H9 (cell line): ENCODE results near the gene EEF2K. TPM values are rescaled to one million over a fixed set of nuclear protein-coding genes. Genes with fewer than 3 reads are reported as not detected.

Experiments
- DNase-seq: peaks from one replicate; pipeline ENCODE4 v3.0.0-alpha.2; 2017
- H2AFZ ChIP-seq: one replicate; pipeline ENCODE4 v1.6.1; 2013; ENCODE audit warnings: mild to moderate bottlenecking, low read length, control low read depth, moderate library complexity
- H2AK5ac ChIP-seq: 2 replicates; pipeline ENCODE4 v1.6.1; 2013; ENCODE audit warnings: low read length, control low read depth, mixed read lengths; ENCODE audit not compliant: insufficient read length
- H2BK120ac ChIP-seq: one replicate; pipeline ENCODE4 v1.6.1; 2013; ENCODE audit warnings: low read depth, mild to moderate bottlenecking, low read length, control low read depth, inconsistent platforms; ENCODE audit not compliant: poor library complexity, severe bottlenecking
- H2BK12ac ChIP-seq: 2 replicates; pipeline ENCODE4 v1.6.1; 2013; ENCODE audit warnings: low read length, control low read depth, mixed read lengths, low read depth; ENCODE audit not compliant: insufficient read length
- H2BK15ac ChIP-seq: 2 replicates; pipeline ENCODE4 v1.6.1; 2013; ENCODE audit warnings: low read depth, low read length, control low read depth
- H2BK20ac ChIP-seq: one replicate; pipeline ENCODE4 v1.6.1; 2013; ENCODE audit warnings: low read depth, mild to moderate bottlenecking, low read length, control low read depth, inconsistent platforms; ENCODE audit not compliant: poor library complexity, severe bottlenecking
- H2BK5ac ChIP-seq: 2 replicates; pipeline ENCODE4 v1.6.1; 2013; ENCODE audit warnings: low read length, control low read depth, mixed read lengths; ENCODE audit not compliant: insufficient read length
- H3K14ac ChIP-seq: 2 replicates; pipeline ENCODE4 v1.6.1; 2013; ENCODE audit warnings: low read length, control low read depth; ENCODE audit not compliant: insufficient read depth
- H3K18ac ChIP-seq: 2 replicates; pipeline ENCODE4 v1.6.1; 2013; ENCODE audit warnings: low read depth, mild to moderate bottlenecking, mixed read lengths, low read length, control low read depth; ENCODE audit not compliant: insufficient read length
- H3K23ac ChIP-seq: 2 replicates; pipeline ENCODE4 v1.6.1; 2013; ENCODE audit warnings: low read length, control low read depth, mixed read lengths, low read depth; ENCODE audit not compliant: insufficient read length
- H3K23me2 ChIP-seq: 2 replicates; pipeline ENCODE4 v1.6.1; 2013; ENCODE audit warnings: low read depth, mild to moderate bottlenecking, mixed read lengths, low read length, control low read depth; ENCODE audit not compliant: insufficient read length, poor library complexity, severe bottlenecking
- H3K27ac ChIP-seq: 2 replicates; pipeline ENCODE4 v1.5.1; 2013; ENCODE audit warnings: low read length, control low read depth, mixed read lengths, low read depth; ENCODE audit not compliant: insufficient read length
- H3K27me3 ChIP-seq: 2 replicates; pipeline ENCODE4 v1.6.1; 2013; ENCODE audit warnings: low read length, control low read depth, inconsistent platforms; ENCODE audit not compliant: insufficient read depth
- H3K4ac ChIP-seq: 2 replicates; pipeline ENCODE4 v1.6.1; 2013; ENCODE audit warnings: low read depth, mild to moderate bottlenecking, control low read depth, inconsistent platforms, low read length, moderate library complexity
- H3K4me1 ChIP-seq: 2 replicates; pipeline ENCODE4 v1.6.1; 2013; ENCODE audit warnings: low read length, control low read depth, inconsistent platforms; ENCODE audit not compliant: insufficient read depth
- H3K4me2 ChIP-seq: 2 replicates; pipeline ENCODE4 v1.6.1; 2013; ENCODE audit warnings: low read length, control low read depth, mixed read lengths; ENCODE audit not compliant: insufficient read length, insufficient read depth
- H3K56ac ChIP-seq: 2 replicates; pipeline ENCODE4 v1.6.1; 2013; ENCODE audit warnings: low read depth, mild to moderate bottlenecking, mixed read lengths, low read length, control low read depth; ENCODE audit not compliant: insufficient read length
- H3K79me1 ChIP-seq: 2 replicates; pipeline ENCODE4 v1.6.1; 2013; ENCODE audit warnings: low read depth, mild to moderate bottlenecking, moderate library complexity, low read length, control low read depth, inconsistent platforms; ENCODE audit not compliant: insufficient read depth, poor library complexity, severe bottlenecking
- H3K79me2 ChIP-seq: 2 replicates; pipeline ENCODE4 v1.6.1; 2013; ENCODE audit warnings: low read length, control low read depth, inconsistent platforms; ENCODE audit not compliant: insufficient read depth
- H3K9ac ChIP-seq: 2 replicates; pipeline ENCODE4 v1.6.1; 2013; ENCODE audit warnings: low read length, control low read depth, mixed read lengths; ENCODE audit not compliant: insufficient read length; ENCODE audit errors: extremely low read depth
- H3K9me3 ChIP-seq: one replicate; pipeline ENCODE4 v1.6.1; 2013; ENCODE audit warnings: low read depth, low read length, inconsistent platforms; ENCODE audit not compliant: control insufficient read depth
- H3T11ph ChIP-seq: one replicate; pipeline ENCODE4 v1.6.1; 2013; ENCODE audit warnings: mild to moderate bottlenecking, low read length, control low read depth, inconsistent platforms
- H4K20me1 ChIP-seq: one replicate; pipeline ENCODE4 v1.6.1; 2013; ENCODE audit not compliant: control insufficient read depth, insufficient read length, insufficient read depth
- H4K5ac ChIP-seq: 2 replicates; pipeline ENCODE4 v1.6.1; 2013; ENCODE audit warnings: low read depth, mild to moderate bottlenecking, mixed read lengths, low read length, control low read depth; ENCODE audit not compliant: insufficient read length
- H4K8ac ChIP-seq: replicated peaks from 2 replicates; pipeline ENCODE4 v1.6.1; 2013; ENCODE audit warnings: low read length, control low read depth, mixed read lengths, low read depth; ENCODE audit not compliant: insufficient read length
- H4K91ac ChIP-seq: 2 replicates; pipeline ENCODE4 v1.6.1; 2013; ENCODE audit warnings: low read depth, mild to moderate bottlenecking, moderate library complexity, mixed read lengths, low read length, control low read depth; ENCODE audit not compliant: insufficient read length
- H3K27ac Mint-ChIP-seq, 3 experiments: 2 replicates in 2 of 3; 3 replicates in 1 of 3; pipeline ENCODE4 v1.8.0; 2020 to 2021; ENCODE audit warnings: mixed read lengths in 3 of 3, mild to moderate bottlenecking in 1 of 3, moderate library complexity in 1 of 3
- H3K27me3 Mint-ChIP-seq: 2 replicates; pipeline ENCODE4 v1.8.0; 2021; ENCODE audit warnings: low read depth, mild to moderate bottlenecking, moderate library complexity, mixed read lengths
- H3K36me3 Mint-ChIP-seq, 3 experiments: 2 replicates in 2 of 3; 3 replicates in 1 of 3; pipeline ENCODE4 v1.8.0; 2020 to 2021; ENCODE audit warnings: low read depth in 3 of 3, mixed read lengths in 3 of 3; ENCODE audit not compliant: insufficient read depth in 1 of 3
- H3K4me1 Mint-ChIP-seq, 2 experiments: 2 replicates each; pipeline ENCODE4 v1.8.0; 2020; ENCODE audit warnings: mixed read lengths in 2 of 2
- H3K4me3 Mint-ChIP-seq, 2 experiments: 2 replicates in 1 of 2; 3 replicates in 1 of 2; pipeline ENCODE4 v1.8.0; 2020 to 2021; ENCODE audit warnings: mild to moderate bottlenecking in 2 of 2, mixed read lengths in 2 of 2, moderate library complexity in 1 of 2
- H3K9me3 Mint-ChIP-seq, 2 experiments: 2 replicates in 1 of 2; 3 replicates in 1 of 2; pipeline ENCODE4 v1.8.0; 2020; ENCODE audit warnings: mild to moderate bottlenecking in 2 of 2, mixed read lengths in 2 of 2, moderate library complexity in 1 of 2
- WGBS: extraction: QIAGEN DNeasy Blood & Tissue Kit; methylation state at CpG from one replicate; pipeline ENCODE4 v1.1.7; 2013; ENCODE audit warnings: missing lambda C conversion rate, low lambda C conversion rate, mixed read lengths; ENCODE audit not compliant: insufficient read length; ENCODE audit errors: extremely low coverage; 5-methylcytosine and 5-hydroxymethylcytosine counted together
- total RNA-seq: library from RNA; stranded (reverse); gene quantifications from 2 replicates; pipeline ENCODE4 v1.2.1, GENCODE V29; 2021
- TF ChIP-seq, protein P1 (sequence below): fragments of 200-600 bp; sonication (generic); conservative IDR thresholded peaks from 3 replicates; pipeline ENCODE4 v1.8.0; 2021; ENCODE audit warnings: antibody characterized with exemption, mild to moderate bottlenecking

The EEF2K gene
- total RNA-seq, 1 experiment from 2014 or later, result 20.7 TPM

DNA sequence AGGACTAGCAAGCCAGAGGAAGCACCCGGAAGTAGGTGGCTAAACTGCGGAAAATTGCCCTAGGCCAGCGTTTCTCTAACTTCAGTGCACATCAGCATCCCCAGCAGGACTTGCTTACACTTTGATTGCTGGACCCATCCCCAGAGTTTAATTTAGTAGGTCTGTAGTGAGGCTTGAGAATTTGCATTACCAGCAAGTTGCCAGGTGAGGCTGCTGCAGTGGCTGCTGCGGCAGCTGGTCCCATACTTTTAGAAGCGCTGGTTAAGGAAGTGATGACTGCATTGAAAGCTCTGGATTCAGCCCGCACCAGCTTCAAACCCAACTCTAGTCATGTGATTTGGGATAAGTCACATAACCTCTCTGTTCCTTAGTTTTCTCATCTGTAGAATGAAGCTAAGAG, 4.2 kb downstream of the EEF2K start:
- peaks cover 0 to 6% of the 10 kb centered on the region in 2 experiments; a peak in 3 of 5 replicates for H3K9me3 Mint-ChIP-seq
- Histone ChIP-seq H3K27me3 (no peaks in the 10 kb centered on the region), H2BK12ac (no peak overlapping the region), H3K18ac (no peak overlapping the region), H4K20me1 (no peaks in the 10 kb centered on the region), H3K4ac (no peak overlapping the region), H2BK120ac (no peak overlapping the region), H2BK20ac (no peak overlapping the region), H2AK5ac (no peak overlapping the region), H3K4me2 (no peak overlapping the region), H2AFZ (no peak overlapping the region), H2BK5ac (no peak overlapping the region), H3K23ac (no peak overlapping the region), H3K56ac (no peak overlapping the region), H3K23me2 (peaks cover 14% of the 10 kb centered on the region), H3K14ac (no peak overlapping the region), H3K9ac (no peak overlapping the region), H4K5ac (no peak overlapping the region), H2BK15ac (no peak overlapping the region), H4K91ac (no peak overlapping the region), H4K8ac (no peak overlapping the region), H3K79me1 (peaks cover 8% of the 10 kb centered on the region), H3K4me1 (peaks cover 5% of the 10 kb centered on the region; the same call in 1 of the 2 replicates), H3K79me2 (peaks cover 9% of the 10 kb centered on the region; the same call in 1 of the 2 replicates), H3K27ac (no peak overlapping the region), H3T11ph (no peak overlapping the region), H3K9me3 (no peaks in the 10 kb centered on the region)
- H3K27me3 Mint-ChIP-seq, result no peaks in the 10 kb centered on the region
- peaks cover 11 to 41% (median 27%) of the 10 kb centered on the region in 3 experiments; a peak in 6 of 7 replicates for H3K36me3 Mint-ChIP-seq
- no peak for DNase-seq
- H3K4me1 Mint-ChIP-seq, result peaks cover 17 to 20% of the 10 kb centered on the region in 2 experiments
- H3K4me3 Mint-ChIP-seq, result no peak overlapping the region; a peak in 1 of 5 replicates
- H3K27ac Mint-ChIP-seq, result peak overlapping the region in 1 of 3 experiments; percentile 57; a peak in 2 of 7 replicates
- TF ChIP-seq, protein P1, sequence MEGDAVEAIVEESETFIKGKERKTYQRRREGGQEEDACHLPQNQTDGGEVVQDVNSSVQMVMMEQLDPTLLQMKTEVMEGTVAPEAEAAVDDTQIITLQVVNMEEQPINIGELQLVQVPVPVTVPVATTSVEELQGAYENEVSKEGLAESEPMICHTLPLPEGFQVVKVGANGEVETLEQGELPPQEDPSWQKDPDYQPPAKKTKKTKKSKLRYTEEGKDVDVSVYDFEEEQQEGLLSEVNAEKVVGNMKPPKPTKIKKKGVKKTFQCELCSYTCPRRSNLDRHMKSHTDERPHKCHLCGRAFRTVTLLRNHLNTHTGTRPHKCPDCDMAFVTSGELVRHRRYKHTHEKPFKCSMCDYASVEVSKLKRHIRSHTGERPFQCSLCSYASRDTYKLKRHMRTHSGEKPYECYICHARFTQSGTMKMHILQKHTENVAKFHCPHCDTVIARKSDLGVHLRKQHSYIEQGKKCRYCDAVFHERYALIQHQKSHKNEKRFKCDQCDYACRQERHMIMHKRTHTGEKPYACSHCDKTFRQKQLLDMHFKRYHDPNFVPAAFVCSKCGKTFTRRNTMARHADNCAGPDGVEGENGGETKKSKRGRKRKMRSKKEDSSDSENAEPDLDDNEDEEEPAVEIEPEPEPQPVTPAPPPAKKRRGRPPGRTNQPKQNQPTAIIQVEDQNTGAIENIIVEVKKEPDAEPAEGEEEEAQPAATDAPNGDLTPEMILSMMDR, result no peak
- WGBS, result no CpG with 5 or more reads among the region's 6 CpGs
